SK-N-DZ (cell line): ENCODE measurements around the gene LRFN2.
A peak's percentile ranks its signal among the peaks of the same experiment; 100 is the strongest.

Experiments used
- DNase-seq: peaks from one replicate; pipeline ENCODE4 v3.0.0-alpha.2; 2015; ENCODE audit warnings: low spot score

Gene LRFN2

DNA sequence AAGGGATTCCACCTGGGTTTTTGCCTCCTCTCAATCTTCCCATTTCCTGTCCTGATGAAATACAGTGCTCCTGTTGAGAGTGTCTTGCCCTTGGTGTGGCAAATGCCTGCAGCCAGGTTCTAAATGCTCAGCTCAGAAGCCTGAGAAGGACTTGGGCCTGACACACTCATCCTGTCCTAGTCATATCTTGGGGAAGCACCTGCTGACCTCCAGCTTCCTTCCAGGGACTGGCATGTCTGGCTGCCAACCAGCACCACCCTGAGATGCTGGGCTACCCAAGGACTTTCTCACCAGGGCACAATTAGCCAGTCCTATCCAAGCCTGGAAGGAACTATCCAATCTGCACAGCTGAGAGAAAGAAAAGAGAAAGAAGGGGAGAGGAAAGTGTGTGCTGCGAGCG is 43.4 kb downstream of the LRFN2 start:
- no peak for DNase-seq

DNA sequence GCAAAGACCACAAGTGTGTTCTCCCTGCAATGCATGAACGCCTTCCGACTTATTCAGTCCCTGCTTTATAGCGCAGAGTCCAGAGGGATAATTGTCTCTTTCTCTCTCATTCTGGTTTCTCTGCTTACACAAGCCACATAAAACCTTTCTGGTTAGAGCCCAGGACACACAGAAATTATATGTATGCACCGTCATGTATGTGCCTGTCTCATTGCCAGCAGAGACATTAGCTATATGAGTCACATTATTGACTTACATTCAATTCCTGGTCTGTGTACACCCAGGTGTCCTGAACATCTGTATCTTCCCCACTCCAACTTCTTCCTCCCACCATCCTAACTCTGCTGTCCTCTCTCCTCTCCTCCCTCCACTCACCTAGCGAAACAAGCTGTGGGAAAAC is 44.0 kb downstream of the LRFN2 start:
- DNase-seq: no peak

DNA sequence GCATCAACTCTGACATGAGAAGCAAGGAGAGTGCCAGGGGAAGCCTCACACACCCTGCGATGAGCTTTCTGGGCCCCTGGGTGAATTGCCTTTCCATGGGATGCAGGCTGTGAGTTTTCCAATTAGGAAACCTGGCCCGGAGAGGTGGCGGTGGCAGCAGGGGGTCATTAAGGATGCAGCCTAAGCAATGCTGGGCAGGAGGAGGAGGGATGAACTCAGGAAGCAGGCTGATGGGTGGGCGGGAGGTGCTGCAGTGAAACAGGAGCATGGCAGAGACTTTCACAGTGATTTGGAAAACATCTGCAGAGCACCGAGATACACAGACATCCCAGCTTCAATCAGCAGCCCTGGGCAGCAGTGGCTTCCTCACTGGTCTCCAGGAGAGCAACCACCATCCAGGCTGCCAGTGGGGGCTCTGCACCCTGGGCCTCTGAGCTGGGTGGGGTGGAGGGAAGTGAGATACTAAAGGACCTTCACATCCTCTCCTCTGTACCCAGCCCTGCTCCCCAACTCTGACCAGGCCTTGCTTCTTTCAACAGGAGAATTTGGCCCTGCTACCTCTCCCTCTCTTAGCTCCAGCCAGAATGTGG is 44.9 kb downstream of the LRFN2 start:
- DNase-seq: no peak

DNA sequence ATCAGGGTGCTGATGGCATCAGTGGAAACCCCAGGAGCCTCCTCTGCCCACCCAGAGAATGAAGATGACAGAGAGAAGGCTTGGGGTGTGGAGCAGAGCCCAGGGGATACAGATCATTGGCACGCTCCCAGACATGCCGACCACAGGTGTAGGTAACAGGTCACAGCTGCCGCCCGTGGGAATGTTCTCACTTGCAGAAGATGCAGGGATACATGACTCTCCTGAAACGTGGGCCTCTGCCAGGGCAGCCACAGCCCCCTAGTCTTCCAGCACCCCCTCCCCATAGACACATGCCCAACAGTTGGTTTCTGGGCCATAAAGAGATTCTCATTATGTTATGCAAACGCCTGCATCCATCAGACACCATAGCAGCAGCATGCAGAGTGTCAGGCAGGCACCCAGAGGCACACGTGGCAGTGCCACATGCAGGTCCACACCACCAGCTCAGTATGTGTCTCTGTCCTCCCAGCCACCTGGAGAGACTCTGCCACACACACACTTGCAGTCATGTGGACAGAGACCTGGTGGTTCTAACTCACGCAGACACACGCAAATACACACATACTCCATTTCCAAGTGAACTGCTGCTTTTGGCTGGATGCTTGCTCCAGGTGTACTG is 45.5 kb downstream of the LRFN2 start:
- no peak for DNase-seq

DNA sequence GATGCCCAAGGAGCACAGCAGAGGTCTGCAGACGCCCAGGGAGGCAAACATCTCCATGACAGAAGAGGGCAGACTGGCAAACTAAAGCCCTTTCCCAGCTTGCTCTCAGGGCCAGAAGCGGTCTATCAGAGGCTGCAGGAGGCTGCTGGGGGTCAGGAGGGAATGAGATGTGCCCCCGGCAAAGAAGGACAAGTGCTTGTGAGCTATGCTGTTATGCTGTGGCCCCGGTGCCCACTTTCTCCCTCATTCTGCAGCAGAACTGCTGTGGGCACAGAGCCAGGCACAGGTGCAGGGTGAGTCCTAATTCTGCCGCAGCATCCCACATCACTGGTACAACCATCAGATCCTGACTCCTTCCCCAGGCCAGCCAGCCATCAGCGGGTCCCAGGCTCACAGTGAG is 46.4 kb downstream of the LRFN2 start:
- no peak for DNase-seq

DNA sequence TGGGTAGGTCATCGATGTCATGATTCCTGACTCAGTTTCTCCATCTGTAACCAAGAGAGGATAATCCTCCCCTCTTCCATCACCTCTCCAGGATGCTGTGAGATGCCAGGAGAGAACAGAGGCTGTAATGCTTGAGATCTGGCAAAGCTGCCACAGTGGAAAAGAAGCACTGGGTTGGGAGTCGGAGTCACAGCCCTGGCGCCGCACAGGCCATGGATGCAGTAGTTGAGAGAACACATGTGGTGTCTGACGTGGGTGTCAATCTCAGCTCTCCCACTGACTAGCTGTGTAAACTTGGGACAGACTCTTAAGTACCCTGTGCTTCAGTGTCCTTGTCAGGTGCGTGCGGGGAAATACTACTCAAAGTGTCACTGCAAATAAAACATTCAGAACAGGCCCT is 47.3 kb downstream of the LRFN2 start:
- DNase-seq: no peak

DNA sequence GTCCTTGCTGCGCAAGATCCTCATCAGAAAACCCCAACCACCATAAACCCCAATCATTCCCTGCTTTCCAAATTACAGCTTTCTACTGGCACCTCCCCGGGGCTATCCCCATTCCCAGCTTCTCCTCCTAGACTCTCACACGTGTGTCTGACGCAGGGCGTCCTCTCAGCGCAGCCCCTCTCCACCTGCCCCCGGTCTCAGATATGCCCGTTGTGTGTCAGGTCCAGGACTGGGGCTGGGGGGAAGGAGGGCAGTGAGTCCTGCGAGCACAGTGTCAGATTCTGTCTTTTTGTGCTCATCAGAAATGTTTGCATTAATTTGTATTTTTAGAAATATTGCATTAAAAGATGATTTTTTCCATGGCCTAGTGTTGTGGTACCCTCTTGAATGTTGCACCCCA is 48.6 kb downstream of the LRFN2 start:
- no peak for DNase-seq

DNA sequence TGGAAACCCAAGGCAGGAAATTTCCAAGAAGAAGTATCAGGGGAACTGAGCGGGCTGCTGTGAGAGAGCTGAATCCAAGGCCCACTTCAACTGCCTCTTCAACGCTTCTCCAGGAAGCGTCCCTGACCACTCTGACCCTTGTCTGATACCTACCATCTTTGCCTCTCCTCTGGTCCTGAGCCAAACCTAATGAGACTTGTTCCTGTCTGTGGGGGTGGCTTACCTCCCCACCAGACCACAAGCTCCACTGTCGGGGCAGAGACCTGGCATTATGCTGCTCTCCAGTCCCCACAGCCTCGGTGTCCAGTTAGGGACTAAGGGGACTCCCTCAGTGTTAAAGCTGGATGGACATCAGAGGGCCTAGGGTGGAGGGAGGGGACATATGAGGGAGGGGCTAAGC is 49.7 kb downstream of the LRFN2 start:
- DNase-seq: no peak

DNA sequence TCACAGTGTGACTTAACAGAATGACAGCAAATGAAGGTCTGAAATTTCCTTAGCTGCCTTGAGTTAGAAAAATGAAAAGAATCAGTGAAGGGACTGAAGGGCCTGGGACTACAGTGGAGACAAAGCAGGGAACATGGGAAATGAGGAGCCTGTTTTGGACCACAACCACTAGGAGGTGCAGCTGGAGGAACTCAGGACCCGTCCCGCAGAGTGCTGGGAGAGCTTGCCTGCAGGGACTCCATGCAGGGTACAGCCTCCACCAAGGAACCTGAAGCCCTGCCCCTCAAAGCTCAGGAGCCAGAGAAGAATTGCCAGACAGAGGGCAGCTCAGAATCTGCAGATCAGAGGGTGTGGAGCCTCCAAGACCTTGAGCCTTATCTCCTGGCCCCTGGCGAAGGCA is 50.7 kb downstream of the LRFN2 start:
- DNase-seq: peak; percentile 37

DNA sequence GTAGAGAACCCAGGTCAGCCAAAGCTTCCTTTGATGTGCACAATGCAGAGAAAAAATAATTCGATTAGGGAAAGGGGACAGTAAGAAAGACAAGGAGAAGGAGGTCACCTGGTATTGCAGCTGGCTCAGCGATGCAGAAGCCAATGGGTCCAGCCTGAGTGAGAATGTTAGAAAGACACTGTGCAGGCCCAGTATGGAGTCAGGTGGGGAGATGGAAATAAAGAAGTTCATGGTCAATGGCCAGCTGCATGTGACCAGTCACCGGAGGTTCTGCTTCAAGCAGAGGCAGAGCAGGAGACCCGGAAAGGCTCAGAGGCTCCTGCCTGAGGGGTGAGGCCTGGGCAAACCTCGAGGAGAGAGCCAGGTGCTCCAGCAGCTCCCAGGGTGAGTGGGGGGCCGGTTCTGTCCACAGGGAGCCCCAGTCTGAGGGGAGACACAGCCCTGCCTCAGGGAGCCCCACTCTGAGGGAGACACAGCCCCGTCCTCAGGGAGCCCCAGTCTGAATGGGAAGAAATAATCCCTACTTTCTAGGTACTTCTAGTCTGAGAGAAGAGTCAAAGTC is 51.3 kb downstream of the LRFN2 start:
- peak; percentile 69 for DNase-seq

DNA sequence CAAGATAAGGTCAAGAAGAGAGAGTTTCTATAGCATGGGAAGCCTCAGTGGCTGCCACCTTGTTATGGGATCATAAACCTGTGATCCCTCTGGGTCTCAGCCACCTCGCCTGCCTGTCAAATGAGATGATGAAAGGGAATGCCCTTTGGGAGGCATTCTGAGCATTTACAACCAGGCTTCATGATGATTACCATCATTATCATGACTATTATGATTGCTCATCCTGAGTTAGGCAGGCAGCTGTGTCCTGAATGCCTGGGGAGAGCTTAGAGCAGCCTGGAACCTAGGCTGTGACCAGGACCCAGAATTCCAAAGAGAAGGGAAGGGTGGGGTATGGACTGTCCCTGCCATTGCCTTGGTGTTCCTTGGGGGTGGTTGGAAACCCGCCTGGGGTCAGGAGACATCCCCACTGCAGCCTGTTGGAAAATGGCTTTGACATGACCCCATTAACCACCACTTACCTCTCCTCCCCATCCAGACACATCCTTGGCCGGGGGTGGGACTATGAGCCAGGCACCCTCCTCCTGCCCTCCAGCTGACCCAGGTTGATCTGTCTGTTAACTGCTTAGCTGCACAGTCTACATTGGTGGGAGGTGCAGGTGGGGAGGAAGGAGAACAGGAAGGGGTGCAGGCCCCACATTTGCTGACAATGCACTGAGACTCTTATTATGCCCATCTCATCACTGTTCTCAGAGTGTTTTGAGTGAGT is 51.9 kb downstream of the LRFN2 start:
- DNase-seq: peak; percentile 73

DNA sequence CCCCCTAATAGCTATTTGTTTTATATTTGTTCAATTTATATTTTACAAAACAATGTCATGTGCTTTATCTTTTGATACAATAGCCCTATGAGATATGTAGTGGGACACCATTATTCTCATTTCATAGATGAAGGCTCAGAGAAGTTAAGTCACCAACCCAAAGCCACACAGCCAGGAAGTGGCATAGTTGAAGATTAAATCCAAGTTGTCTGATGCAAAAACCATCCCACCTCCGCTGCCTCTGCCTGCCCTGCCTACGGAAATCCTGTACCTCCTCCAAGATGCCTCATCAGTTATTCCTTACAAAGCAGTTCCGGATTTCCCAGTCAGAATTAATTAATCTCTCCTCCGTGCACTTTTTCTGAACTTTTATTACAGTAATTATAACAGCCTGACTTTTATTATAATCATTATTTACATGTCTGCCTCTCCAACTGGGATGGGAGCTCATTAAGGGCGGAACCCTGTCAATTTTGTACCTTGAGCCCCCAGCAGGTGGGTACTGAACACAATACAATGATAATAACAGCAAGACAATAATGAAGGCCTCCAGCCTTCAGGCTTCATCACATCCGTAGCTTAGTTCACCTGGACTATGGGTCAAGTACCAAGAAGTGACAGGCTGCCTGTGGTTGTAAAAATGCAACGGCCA is 54.7 kb downstream of the LRFN2 start:
- no peak for DNase-seq

DNA sequence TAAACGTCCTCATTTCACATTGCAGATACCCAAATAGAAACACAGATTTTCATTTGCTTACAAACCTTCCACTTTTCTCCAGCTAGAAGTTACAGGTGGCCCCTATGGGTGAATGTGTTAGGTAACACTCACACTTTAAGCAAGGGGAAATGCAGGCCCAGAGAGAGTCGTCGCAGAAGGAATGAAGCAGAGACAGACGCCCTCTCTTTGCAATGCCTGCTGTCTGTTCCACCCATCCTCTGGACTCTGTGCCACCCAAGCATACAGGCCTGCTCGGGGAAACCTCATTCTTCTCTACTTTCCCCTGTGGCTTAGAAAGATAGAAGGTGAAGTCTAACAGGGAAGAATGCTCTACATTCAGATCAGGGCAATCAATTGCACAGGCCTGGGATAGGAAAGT is 57.2 kb downstream of the LRFN2 start:
- no peak for DNase-seq

DNA sequence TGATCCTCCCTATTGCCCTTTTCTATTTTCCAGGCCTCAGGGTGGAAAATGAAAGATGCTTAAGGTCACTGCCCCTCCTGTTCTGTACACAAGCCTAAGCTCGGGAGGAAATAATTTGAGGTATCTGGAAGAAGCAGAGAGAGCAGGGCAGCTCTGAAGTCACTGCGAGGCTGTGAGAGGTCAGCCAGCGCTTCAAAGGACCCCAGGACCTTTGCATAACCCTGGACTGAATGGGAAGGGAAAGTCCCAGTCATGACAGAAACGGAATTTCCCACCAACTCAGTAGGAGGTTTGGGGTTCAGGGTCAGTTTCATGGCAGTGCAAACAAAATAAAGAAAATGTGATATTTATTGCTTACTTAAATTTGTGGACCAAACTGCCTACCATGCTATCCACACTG is 58.1 kb downstream of the LRFN2 start:
- DNase-seq: no peak

DNA sequence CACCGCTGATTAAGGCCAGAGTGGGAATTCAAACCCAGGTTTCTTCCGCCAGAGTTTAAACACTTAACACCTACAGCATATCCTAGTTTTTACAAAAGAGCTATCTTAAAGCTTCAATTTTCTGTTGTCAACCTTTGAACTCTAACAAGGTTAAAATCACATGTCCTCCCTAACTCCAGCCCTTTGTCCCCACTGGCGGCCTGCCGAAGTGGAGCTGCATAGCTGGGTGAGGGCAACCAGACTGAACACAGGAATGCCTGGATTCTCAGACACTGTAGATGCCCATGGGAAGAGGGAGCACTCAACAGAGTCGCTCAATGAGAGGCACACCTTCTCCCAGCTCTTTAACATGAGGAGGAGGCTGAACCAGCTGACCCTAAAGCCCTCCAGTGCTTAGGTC is 59.1 kb downstream of the LRFN2 start:
- no peak for DNase-seq

DNA sequence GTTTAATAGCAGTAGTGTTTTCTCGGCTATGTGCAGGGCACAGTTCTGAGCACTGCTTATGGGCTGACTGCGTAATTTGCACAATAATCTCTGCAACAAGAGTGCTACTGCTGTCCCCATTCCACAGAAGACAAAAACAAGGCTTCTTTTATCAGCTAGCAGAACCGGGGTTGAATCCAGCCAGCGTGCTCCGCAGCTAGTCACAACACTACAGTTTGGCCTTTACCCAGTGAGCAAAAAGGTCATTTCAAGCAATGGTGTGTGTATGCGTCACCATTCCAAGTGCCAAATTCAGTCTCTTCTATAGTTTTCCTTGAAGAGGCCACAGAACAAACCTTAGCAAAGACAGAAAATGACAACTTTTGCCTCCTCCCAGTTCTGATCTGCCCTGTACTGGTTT is 61.1 kb downstream of the LRFN2 start:
- DNase-seq: no peak

DNA sequence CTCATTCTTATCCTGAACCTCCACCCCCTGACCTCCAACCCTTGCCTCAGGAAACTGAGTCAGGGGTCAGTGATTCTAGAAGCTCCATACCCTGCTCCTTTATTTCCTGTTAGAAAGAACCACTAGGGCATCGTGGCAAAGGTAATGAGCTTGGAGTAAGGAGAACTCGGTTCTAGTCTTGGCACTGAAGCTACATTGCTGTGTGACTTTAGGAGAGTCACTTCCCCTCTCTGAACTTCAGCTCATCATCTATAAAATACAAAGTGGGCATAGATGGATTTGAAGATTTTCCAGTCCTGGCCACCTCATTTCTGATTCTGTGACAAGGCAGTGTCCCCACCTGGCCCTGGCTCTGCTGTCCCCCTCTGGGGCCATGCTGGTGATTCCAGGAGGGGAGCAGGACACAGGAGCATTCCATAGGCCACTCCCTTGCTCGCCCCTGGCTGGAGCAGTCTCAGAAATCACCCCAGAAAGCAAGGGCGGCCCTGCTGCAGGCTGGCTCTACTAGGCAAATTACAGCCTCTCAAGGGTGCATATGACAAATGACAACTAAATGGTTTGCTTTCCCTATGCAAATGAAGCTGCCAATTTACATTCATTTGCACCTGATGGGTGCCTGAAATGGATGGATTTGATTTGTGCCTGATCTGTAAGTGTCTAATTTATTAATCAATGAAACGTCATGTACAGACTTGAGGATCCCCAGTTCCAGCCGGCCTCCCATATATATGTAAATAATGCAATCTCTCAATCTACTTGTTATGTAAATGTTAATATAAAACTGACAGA is 62.2 kb downstream of the LRFN2 start:
- no peak for DNase-seq

DNA sequence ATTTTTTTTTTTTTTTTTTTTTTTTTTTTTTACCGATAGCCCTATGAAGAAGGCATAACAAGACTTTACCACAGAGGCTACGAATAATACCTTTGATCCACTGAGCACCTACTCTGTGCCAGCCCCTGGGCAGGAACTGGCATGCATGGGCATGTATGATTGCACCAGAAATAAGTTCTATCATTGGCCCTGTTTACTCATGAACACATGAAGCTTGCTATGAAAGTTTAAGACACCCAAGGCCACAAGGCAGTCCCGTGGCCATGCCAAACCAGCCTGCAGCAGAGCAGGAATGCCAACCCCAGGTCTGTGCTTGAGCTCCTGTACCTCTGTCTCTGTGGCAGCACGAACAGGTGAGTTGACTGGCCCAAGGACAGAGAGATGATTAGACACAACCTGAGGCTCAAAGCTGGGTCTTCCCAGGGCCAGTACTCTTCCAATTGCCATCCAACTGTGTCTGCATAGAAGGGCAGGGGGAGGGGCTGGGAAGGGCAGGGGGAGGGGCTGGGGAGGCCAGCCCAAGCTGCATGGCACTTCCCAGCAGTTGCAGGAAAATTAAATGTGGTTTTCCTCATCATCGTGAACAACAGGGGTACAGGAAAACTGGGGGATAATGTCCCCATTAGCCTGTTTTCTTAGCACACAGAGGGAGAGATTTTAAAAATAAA is 63.5 kb downstream of the LRFN2 start:
- DNase-seq: no peak

DNA sequence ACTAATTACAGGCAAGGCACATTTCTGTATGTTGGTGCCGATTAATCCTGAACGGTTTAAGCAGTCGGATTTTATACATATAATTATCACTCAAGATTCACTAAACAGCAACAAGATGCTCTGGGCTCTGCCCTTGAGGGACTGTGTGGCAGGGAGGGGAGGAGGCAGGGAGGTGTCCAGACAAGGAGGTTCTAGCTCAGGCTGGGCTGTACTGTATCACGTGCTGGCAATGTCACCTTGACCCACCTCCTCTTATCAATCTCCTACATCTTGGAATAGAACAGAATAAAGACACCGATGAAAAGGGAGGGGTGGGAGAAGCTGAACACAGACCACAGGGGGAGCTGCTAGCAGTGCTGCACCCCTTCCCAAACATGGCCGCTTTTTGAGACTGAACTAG is 65.7 kb downstream of the LRFN2 start:
- DNase-seq: no peak

DNA sequence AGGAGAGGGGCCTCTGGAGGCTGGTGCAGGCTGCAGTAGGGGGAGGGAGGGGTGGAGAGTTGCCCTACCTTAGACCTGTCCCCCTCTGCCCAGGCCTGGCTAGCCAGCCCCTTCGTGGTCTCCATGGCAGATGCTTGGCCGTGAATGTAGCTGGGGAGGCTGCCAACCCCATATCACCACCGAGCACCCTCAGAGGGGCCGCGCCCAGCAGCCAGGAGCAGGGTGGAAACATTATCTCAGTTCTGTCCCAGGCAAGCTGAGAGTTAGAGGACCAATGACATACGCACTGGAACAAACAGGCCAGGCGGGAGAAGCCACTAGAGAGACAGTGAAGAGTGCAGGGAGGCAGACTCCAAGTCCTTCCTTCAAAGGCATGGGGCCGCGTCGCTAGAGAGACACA is 66.5 kb downstream of the LRFN2 start:
- no peak for DNase-seq

DNA sequence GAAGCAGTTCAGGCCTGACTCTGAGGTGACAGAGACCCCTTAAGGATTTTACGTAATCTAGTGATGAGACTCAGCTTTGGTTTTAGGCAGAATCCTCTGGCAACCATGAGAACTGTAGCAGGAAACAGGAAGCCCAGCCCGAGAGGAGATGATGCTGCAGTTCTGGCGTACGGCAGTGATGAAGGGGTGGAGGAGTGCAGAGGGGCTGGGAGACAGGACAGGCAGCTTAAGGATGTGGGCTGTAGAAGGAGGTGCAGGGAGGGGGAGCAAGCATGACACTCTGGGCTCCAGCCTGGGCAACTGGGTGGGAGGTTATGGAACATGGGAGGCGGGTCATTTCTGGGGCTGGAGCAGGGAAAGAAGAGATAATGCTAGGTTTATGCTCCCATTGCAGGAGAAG is 67.1 kb downstream of the LRFN2 start:
- DNase-seq: no peak
